Caco-2 (cell line): Measurements from ENCODE around the gene PSTPIP1. TPM values are rescaled to one million over a fixed set of nuclear protein-coding genes. Genes with fewer than 3 reads are reported as not detected.

Source experiments
- BruUV-seq: library from RNA; stranded (reverse); fragments of 400-500 nt; replicated peaks from 2 replicates; lab custom pipeline; 2021; lab: Mats Ljungman, UMichigan
- CTCF ChIA-PET: fragments of 300-600 bp; sonication (Branson Sonifier 250); formaldehyde crosslinking; loops from one replicate; lab custom pipeline; 2022; ENCODE audit warnings: antibody characterized with exemption; lab: Charles Lee
- POLR2A ChIA-PET: fragments of 300-600 bp; sonication (Branson Sonifier 250); formaldehyde crosslinking; loops from one replicate; lab custom pipeline; 2022; ENCODE audit warnings: antibody characterized with exemption; lab: Charles Lee
- DNase-seq, 2 experiments: peaks; one replicate each; pipeline versions ENCODE4 v3.0.0 to v3.0.0-alpha.2; 2020 to 2022
- H3K27me3 ChIP-seq: replicated peaks from 2 replicates; pipeline ENCODE4 v1.6.0; 2011; ENCODE audit warnings: low read length; ENCODE audit not compliant: control insufficient read depth, insufficient read depth
- H3K36me3 ChIP-seq: 2 replicates; pipeline ENCODE4 v1.5.1; 2011; ENCODE audit warnings: low read length; ENCODE audit not compliant: control insufficient read depth, insufficient read depth
- H3K4me1 ChIP-seq: fragments of 250-450 bp; sonication (Bioruptor Pico); 2 replicates; pipeline ENCODE4 v1.5.1; 2020; ENCODE audit warnings: mild to moderate bottlenecking
- H3K4me3 ChIP-seq: 2 replicates; pipeline ENCODE4 v1.5.1; 2011; ENCODE audit warnings: low read depth, mild to moderate bottlenecking, control low read depth, low read length
- H3K9me3 ChIP-seq: fragments of 250-450 bp; sonication (Bioruptor Pico); 2 replicates; pipeline ENCODE4 v1.5.1; 2020; ENCODE audit warnings: mild to moderate bottlenecking, moderate library complexity
- H3K27ac Mint-ChIP-seq: one replicate; pipeline ENCODE4 v1.8.0; 2022; ENCODE audit warnings: mixed read lengths; ENCODE audit not compliant: unreplicated experiment
- H3K27me3 Mint-ChIP-seq: one replicate; pipeline ENCODE4 v1.8.0; 2022; ENCODE audit warnings: mixed read lengths; ENCODE audit not compliant: insufficient read depth, unreplicated experiment
- H3K36me3 Mint-ChIP-seq: one replicate; pipeline ENCODE4 v1.8.0; 2022; ENCODE audit warnings: mild to moderate bottlenecking, mixed read lengths; ENCODE audit not compliant: insufficient read depth, unreplicated experiment
- H3K4me1 Mint-ChIP-seq: one replicate; pipeline ENCODE4 v1.8.0; 2022; ENCODE audit warnings: low read depth, mixed read lengths; ENCODE audit not compliant: unreplicated experiment
- H3K4me3 Mint-ChIP-seq: one replicate; pipeline ENCODE4 v1.8.0; 2022; ENCODE audit warnings: mild to moderate bottlenecking, moderate library complexity, mixed read lengths; ENCODE audit not compliant: unreplicated experiment
- H3K9me3 Mint-ChIP-seq: one replicate; pipeline ENCODE4 v1.8.0; 2022; ENCODE audit warnings: mixed read lengths; ENCODE audit not compliant: unreplicated experiment
- CTCF ChIP-seq, 2 experiments: fragments of 200-600 bp in 1 of 2; IDR thresholded peaks; 1 replicate in 1 of 2; 2 replicates in 1 of 2; pipeline versions ENCODE4 v1.5.1 to v1.8.0; 2011 to 2022; ENCODE audit warnings: antibody characterized with exemption in 1 of 2, control low read depth in 1 of 2, inconsistent platforms in 1 of 2, low read depth in 1 of 2, low read length in 1 of 2, mild to moderate bottlenecking in 1 of 2, moderate library complexity in 1 of 2; ENCODE audit not compliant: insufficient read depth in 1 of 2, severe bottlenecking in 1 of 2, unreplicated experiment in 1 of 2
- intact Hi-C: fragments of 100-400 bp; cut with micrococcal nuclease; formaldehyde crosslinking; loops from one replicate; pipeline ENCODE4 v1.10.0; 2022; ENCODE audit not compliant: unreplicated experiment
- total RNA-seq: library from RNA; stranded (reverse); gene quantifications from 2 replicates; pipeline ENCODE4 v1.2.3, GENCODE V29; 2022

Gene PSTPIP1
- total RNA-seq, 1 experiment from 2014 or later: not detected

- Mint-ChIP-seq H3K4me3 (no peak overlapping the region), H3K4me1 (no peaks in the 10 kb centered on the region), H3K27me3 (no peaks in the 10 kb centered on the region), H3K36me3 (no peaks in the 10 kb centered on the region), H3K27ac (no peak overlapping the region), H3K9me3 (no peaks in the 10 kb centered on the region)
- ChIA-PET CTCF (no interaction called here), POLR2A (no interaction called here)
- DNase-seq: no peak
- no peaks in the 10 kb centered on the region for H3K9me3 ChIP-seq
- no peaks in the 10 kb centered on the region for H3K36me3 ChIP-seq
- H3K27me3 ChIP-seq: no peaks in the 10 kb centered on the region
- H3K4me3 ChIP-seq: no peak overlapping the region
- TF ChIP-seq CTCF (IDR thresholded peaks at IDR 0.05; ENCODE audit: insufficient read depth in 1 of 2, low read depth in 1 of 2, low read length in 1 of 2, severe bottlenecking in 1 of 2, unreplicated experiment in 1 of 2): no peak
- no peaks in the 10 kb centered on the region for H3K4me1 ChIP-seq
- BruUV-seq: no TSS peak
- intact Hi-C loops: no loop called here
Measured at GRCh38 chr15:76983590-76984375, 11.1 kb upstream of the PSTPIP1 start.

DNA sequence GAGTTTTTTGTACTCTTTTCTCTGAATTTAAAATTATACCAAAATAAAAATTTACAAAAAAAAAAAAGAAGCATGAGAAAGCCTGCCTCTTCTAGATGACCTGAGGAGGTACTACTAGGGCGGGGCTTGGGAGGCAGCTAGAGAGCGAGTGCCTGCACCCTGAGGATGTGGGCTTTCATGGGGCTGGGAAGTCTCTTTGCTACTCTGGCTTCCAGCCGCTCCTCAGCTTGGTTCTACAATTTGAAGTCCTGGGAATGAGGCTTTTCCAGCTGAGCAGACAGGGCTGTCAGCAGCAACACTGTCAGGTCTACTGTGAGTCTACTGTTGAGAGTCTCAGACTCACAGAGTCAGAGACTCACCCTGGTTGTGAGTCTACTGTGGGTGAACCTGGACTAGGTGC, 8.2 kb upstream of the PSTPIP1 start:
- no peaks in the 10 kb centered on the region for H3K36me3 ChIP-seq
- H3K4me1 Mint-ChIP-seq: no peaks in the 10 kb centered on the region
- no peak overlapping the region for H3K4me3 ChIP-seq
- H3K9me3 ChIP-seq: no peaks in the 10 kb centered on the region
- ChIA-PET CTCF (no interaction called here), POLR2A (no interaction called here)
- no TSS peak for BruUV-seq
- DNase-seq: no peak
- TF ChIP-seq CTCF (IDR thresholded peaks at IDR 0.05; ENCODE audit: insufficient read depth in 1 of 2, low read depth in 1 of 2, low read length in 1 of 2, severe bottlenecking in 1 of 2, unreplicated experiment in 1 of 2): no peak
- no peak overlapping the region for H3K27ac Mint-ChIP-seq
- H3K27me3 ChIP-seq: no peaks in the 10 kb centered on the region
- H3K27me3 Mint-ChIP-seq: no peaks in the 10 kb centered on the region
- no peaks in the 10 kb centered on the region for H3K9me3 Mint-ChIP-seq
- no peaks in the 10 kb centered on the region for H3K4me1 ChIP-seq
- no peak overlapping the region for H3K4me3 Mint-ChIP-seq
- H3K36me3 Mint-ChIP-seq: no peaks in the 10 kb centered on the region
- intact Hi-C loops: no loop called here

DNA sequence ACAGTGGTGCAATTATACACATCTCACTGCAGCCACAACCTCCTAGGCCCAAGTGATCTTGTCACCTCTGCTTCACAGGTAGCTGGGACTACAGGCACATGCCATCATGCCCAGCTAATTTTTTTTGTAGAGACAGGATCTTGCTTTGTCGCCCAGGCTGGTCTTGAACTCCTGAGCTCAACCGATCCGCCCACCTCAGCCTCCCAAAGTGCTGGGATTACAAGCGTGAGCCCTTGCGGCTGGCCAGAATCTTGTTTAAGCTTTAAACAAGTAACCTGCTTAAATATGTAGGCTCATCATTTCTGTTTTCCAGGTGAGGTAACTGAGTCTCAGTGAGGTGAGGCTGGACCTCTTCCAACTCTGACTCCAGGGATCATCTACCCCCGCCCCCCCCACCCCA, 7.7 kb upstream of the PSTPIP1 start:
- ChIA-PET CTCF (no interaction called here), POLR2A (no interaction called here)
- H3K27ac Mint-ChIP-seq: no peak overlapping the region
- H3K4me1 ChIP-seq: no peaks in the 10 kb centered on the region
- H3K36me3 ChIP-seq: no peaks in the 10 kb centered on the region
- no peaks in the 10 kb centered on the region for H3K9me3 Mint-ChIP-seq
- DNase-seq: no peak
- no TSS peak for BruUV-seq
- H3K4me3 Mint-ChIP-seq: no peak overlapping the region
- no peak overlapping the region for H3K4me3 ChIP-seq
- intact Hi-C loops: no loop called here
- TF ChIP-seq CTCF (IDR thresholded peaks at IDR 0.05; ENCODE audit: insufficient read depth in 1 of 2, low read depth in 1 of 2, low read length in 1 of 2, severe bottlenecking in 1 of 2, unreplicated experiment in 1 of 2): no peak
- H3K36me3 Mint-ChIP-seq: no peaks in the 10 kb centered on the region
- H3K27me3 ChIP-seq: no peaks in the 10 kb centered on the region
- H3K27me3 Mint-ChIP-seq: no peaks in the 10 kb centered on the region
- no peaks in the 10 kb centered on the region for H3K4me1 Mint-ChIP-seq
- no peaks in the 10 kb centered on the region for H3K9me3 ChIP-seq
